ENCODE measurements around the gene SLC8B1.

Gene SLC8B1

GRCh38 chr12:113253532-113254285 is 81.2 kb downstream of the SLC8B1 start:
- Histone ChIP-seq H3K36me3 (ENCODE audit: control insufficient read depth in 2 of 2, insufficient read depth in 1 of 2, low read length in 2 of 2) (peaks cover 0 to 3% of the 10 kb centered on the region in 2 experiments; a peak in 1 of 3 replicates), H3K4me3 (ENCODE audit: low read depth, low read length) (no peak overlapping the region), H3K9me3 (ENCODE audit: control insufficient read depth, insufficient read depth, low read depth, low read length) (no peaks in the 10 kb centered on the region), H3K4me1 (ENCODE audit: control insufficient read depth, insufficient read depth, low read length) (no peaks in the 10 kb centered on the region), H3K27ac (ENCODE audit: extremely low read depth, low read depth, low read length) (no peak overlapping the region)
- CTCF ChIA-PET, result interaction anchor here (0.5 kb wide), 1 partner anchor 57 kb away, joined by 4 read pairs; no protein-coding TSS in a partner anchor
- POLR2A ChIA-PET, result no interaction called here
- TF ChIP-seq PRDM1 (tag by site-specific recombination; IDR thresholded peaks at IDR 0.05) (no peak), GFI1B (tag by site-specific recombination; IDR thresholded peaks at IDR 0.05) (no peak), ZNF624 (tag by site-specific recombination; IDR thresholded peaks at IDR 0.05) (no peak), ZNF19 (tag by site-specific recombination; IDR thresholded peaks at IDR 0.05; ENCODE audit: low read depth) (no peak), ZNF692 (tag by site-specific recombination; IDR thresholded peaks at IDR 0.05) (no peak), GLIS1 (tag by site-specific recombination; IDR thresholded peaks at IDR 0.05) (no peak), ZNF362 (tag by site-specific recombination; IDR thresholded peaks at IDR 0.05) (no peak)

- no peaks in the 10 kb centered on the region for H3K9me3 ChIP-seq (ENCODE audit: control insufficient read depth, insufficient read depth, low read depth, low read length)
- ChIA-PET POLR2A (no interaction called here), CTCF (no interaction called here)
- H3K36me3 ChIP-seq (ENCODE audit: control insufficient read depth in 2 of 2, insufficient read depth in 1 of 2, low read length in 2 of 2), result peaks cover 0 to 3% of the 10 kb centered on the region in 2 experiments; a peak in 1 of 3 replicates
- H3K4me3 ChIP-seq (ENCODE audit: low read depth, low read length), result no peak overlapping the region
- H3K27ac ChIP-seq (ENCODE audit: extremely low read depth, low read depth, low read length), result no peak overlapping the region
- no peaks in the 10 kb centered on the region for H3K4me1 ChIP-seq (ENCODE audit: control insufficient read depth, insufficient read depth, low read length)
- no peak for TF ChIP-seq ZNF366 (tag by site-specific recombination; conservative IDR thresholded peaks at IDR 0.05)
- no peak for TF ChIP-seq ZNF629 (tag by site-specific recombination; IDR thresholded peaks at IDR 0.05)
- no peak for TF ChIP-seq HOXD13 (CRISPR knock-in tag; IDR thresholded peaks at IDR 0.05; ENCODE audit: borderline replicate concordance)
- no peak for TF ChIP-seq REST (tag by site-specific recombination; IDR thresholded peaks at IDR 0.05)
- TF ChIP-seq MEIS1 (CRISPR knock-in tag; IDR thresholded peaks at IDR 0.05; ENCODE audit: borderline replicate concordance), result no peak
- TF ChIP-seq ZNF558 (tag by site-specific recombination; IDR thresholded peaks at IDR 0.05), result no peak
- TF ChIP-seq ZNF248 (tag by site-specific recombination; IDR thresholded peaks at IDR 0.05), result no peak
- TF ChIP-seq PRDM6 (tag by site-specific recombination; IDR thresholded peaks at IDR 0.05), result no peak
- TF ChIP-seq ZNF114 (tag by site-specific recombination; IDR thresholded peaks at IDR 0.05), result no peak
- no peak for TF ChIP-seq ZNF2 (tag by site-specific recombination; IDR thresholded peaks at IDR 0.05)
- no peak for TF ChIP-seq ZBTB20 (tag by site-specific recombination; IDR thresholded peaks at IDR 0.05)
- no peak for TF ChIP-seq ZNF335 (tag by site-specific recombination; conservative IDR thresholded peaks at IDR 0.05)
- no peak for TF ChIP-seq ZNF266 (tag by site-specific recombination; IDR thresholded peaks at IDR 0.05; ENCODE audit: low read depth)
- no peak for TF ChIP-seq ZNF280D (tag by site-specific recombination; IDR thresholded peaks at IDR 0.05)
- TF ChIP-seq GLI4 (tag by site-specific recombination; IDR thresholded peaks at IDR 0.05), result no peak
- no peak for TF ChIP-seq ZBTB26 (tag by site-specific recombination; optimal IDR thresholded peaks at IDR 0.05)
These were observed 82.4 kb downstream of the SLC8B1 start for GRCh38 chr12:113252494-113252893.

Data from HEK293 (cell line).